Astrocyte (in vitro differentiated cells and primary cell): Measurements from ENCODE around the gene VEGFB. TPM values are rescaled to one million over a fixed set of nuclear protein-coding genes. Genes with fewer than 3 reads are reported as not detected.

Experiments
- DNase-seq: peaks from one replicate; pipeline ENCODE4 v3.0.0-alpha.2; 2010; ENCODE audit warnings: low read depth
- FAIRE-seq: peaks from 2 replicates; lab custom pipeline; 2011; peaks lifted over from hg19 to GRCh38; lab: Jason Lieb, UNC
- H2AFZ ChIP-seq: 2 replicates; pipeline ENCODE4 v1.6.0; 2012; ENCODE audit warnings: low read depth, low read length, inconsistent platforms
- H3K27ac ChIP-seq: 2 replicates; pipeline ENCODE4 v1.5.1; 2011; ENCODE audit warnings: low read depth, low read length, inconsistent platforms
- H3K27me3 ChIP-seq: 2 replicates; pipeline ENCODE4 v1.6.0; 2011; ENCODE audit warnings: low read length, inconsistent platforms; ENCODE audit not compliant: insufficient read depth
- H3K36me3 ChIP-seq: 2 replicates; pipeline ENCODE4 v1.5.1; 2011; ENCODE audit warnings: low read length, inconsistent platforms; ENCODE audit not compliant: insufficient read depth
- H3K4me1 ChIP-seq: 2 replicates; pipeline ENCODE4 v1.5.1; 2011; ENCODE audit warnings: low read length, inconsistent platforms; ENCODE audit not compliant: insufficient read depth
- H3K4me2 ChIP-seq: 2 replicates; pipeline ENCODE4 v1.6.0; 2012; ENCODE audit warnings: low read length, inconsistent platforms
- H3K4me3 ChIP-seq: 2 replicates; pipeline ENCODE4 v1.5.1; 2011; ENCODE audit warnings: low read depth, mild to moderate bottlenecking, low read length, inconsistent platforms; ENCODE audit not compliant: insufficient read depth
- H3K79me2 ChIP-seq: 2 replicates; pipeline ENCODE4 v1.6.0; 2012; ENCODE audit warnings: mild to moderate bottlenecking, low read length, inconsistent platforms; ENCODE audit not compliant: insufficient read depth
- H3K9ac ChIP-seq: 2 replicates; pipeline ENCODE4 v1.6.0; 2012; ENCODE audit warnings: mild to moderate bottlenecking, low read length, inconsistent platforms
- H3K9me3 ChIP-seq: 2 replicates; pipeline ENCODE4 v1.5.1; 2012; ENCODE audit warnings: low read depth, mild to moderate bottlenecking, low read length, inconsistent platforms; ENCODE audit not compliant: insufficient read depth
- H4K20me1 ChIP-seq: 2 replicates; pipeline ENCODE4 v1.6.0; 2012; ENCODE audit warnings: low read length, inconsistent platforms; ENCODE audit not compliant: insufficient read depth
- H3K27ac Mint-ChIP-seq: one replicate; pipeline ENCODE4 v1.8.0; 2021; ENCODE audit warnings: mild to moderate bottlenecking, mixed read lengths; ENCODE audit not compliant: unreplicated experiment
- H3K27me3 Mint-ChIP-seq: one replicate; pipeline ENCODE4 v1.8.0; 2021; ENCODE audit warnings: low read depth, mixed read lengths; ENCODE audit not compliant: unreplicated experiment
- H3K36me3 Mint-ChIP-seq: one replicate; pipeline ENCODE4 v1.8.0; 2021; ENCODE audit warnings: low read depth, mixed read lengths; ENCODE audit not compliant: unreplicated experiment
- H3K4me1 Mint-ChIP-seq: one replicate; pipeline ENCODE4 v1.8.0; 2021; ENCODE audit warnings: low read depth, mixed read lengths; ENCODE audit not compliant: unreplicated experiment
- H3K4me3 Mint-ChIP-seq: one replicate; pipeline ENCODE4 v1.8.0; 2021; ENCODE audit warnings: mild to moderate bottlenecking, moderate library complexity, mixed read lengths; ENCODE audit not compliant: unreplicated experiment
- H3K9me3 Mint-ChIP-seq: one replicate; pipeline ENCODE4 v1.8.0; 2021; ENCODE audit warnings: mild to moderate bottlenecking, mixed read lengths; ENCODE audit not compliant: unreplicated experiment
- EZH2 ChIP-seq: IDR thresholded peaks from 2 replicates; pipeline ENCODE4 v1.6.1; 2012; ENCODE audit warnings: mild to moderate bottlenecking, low read length, inconsistent platforms; ENCODE audit not compliant: insufficient read depth
- total RNA-seq: library from RNA; stranded (reverse); gene quantifications from 2 replicates; pipeline ENCODE4 v1.2.1, GENCODE V29; 2021
- TF ChIP-seq, protein P1 (sequence below): IDR thresholded peaks from 2 replicates; pipeline ENCODE4 v1.5.1; 2011; ENCODE audit warnings: low read depth, mild to moderate bottlenecking, inconsistent platforms, low read length, moderate library complexity; ENCODE audit not compliant: insufficient read depth

The VEGFB gene
- total RNA-seq, 1 donor from 2014 or later = 30.4 TPM

DNA sequence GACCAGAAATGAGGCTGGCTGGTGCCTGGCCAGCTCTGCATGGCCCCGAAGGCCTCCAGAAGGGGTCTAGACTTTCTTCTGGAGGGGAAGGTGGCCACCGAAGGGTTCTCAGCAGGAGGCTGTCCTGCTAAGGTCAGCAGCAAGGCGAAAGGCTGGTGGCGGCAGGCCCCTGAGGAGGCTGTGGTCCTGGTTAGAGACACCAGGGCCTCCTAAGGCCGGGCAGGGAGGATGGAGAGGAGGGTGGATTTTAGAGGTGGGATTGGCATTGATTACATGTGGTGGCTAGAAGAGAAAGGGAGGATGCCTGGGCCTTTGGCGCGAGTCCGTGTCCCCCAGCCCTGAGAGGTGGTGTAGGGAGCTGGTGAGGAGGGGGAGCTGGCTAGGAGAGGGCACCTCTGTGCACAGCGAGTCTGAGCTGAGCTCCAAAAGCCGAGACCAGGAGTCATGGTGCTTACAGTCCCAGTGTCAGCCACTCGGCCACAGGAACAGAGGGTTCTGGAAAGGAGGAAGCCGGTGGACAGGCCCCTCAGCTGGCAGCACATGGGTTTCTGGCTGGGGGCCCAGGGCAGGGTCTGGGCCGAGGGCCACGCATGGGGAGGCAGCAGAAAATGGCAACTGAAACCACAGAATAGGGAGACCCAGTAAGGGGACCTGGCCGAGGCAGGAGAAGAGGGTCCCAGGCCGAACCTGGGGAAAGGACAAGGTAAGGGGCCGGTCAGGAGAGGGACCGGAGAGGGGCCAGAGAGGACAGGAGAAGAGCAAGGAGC is 25.4 kb upstream of the VEGFB start:
- H3K9me3 Mint-ChIP-seq = no peaks in the 10 kb centered on the region
- H3K27me3 Mint-ChIP-seq = no peaks in the 10 kb centered on the region
- FAIRE-seq = no peak
- H3K9me3 ChIP-seq = no peaks in the 10 kb centered on the region
- H3K9ac ChIP-seq = no peak overlapping the region
- peak overlapping the region; percentile 63 for H3K27ac Mint-ChIP-seq
- H3K79me2 ChIP-seq = no peaks in the 10 kb centered on the region
- DNase-seq = no peak
- H3K27ac ChIP-seq = no peak overlapping the region
- peaks cover 8% of the 10 kb centered on the region for H3K36me3 ChIP-seq
- H4K20me1 ChIP-seq = peaks cover 10% of the 10 kb centered on the region
- H3K4me3 ChIP-seq = no peak overlapping the region
- H3K27me3 ChIP-seq = no peaks in the 10 kb centered on the region
- peaks cover 15% of the 10 kb centered on the region for H3K4me1 Mint-ChIP-seq
- H3K4me2 ChIP-seq = no peak overlapping the region
- no peak overlapping the region for H3K4me3 Mint-ChIP-seq
- peaks cover 24% of the 10 kb centered on the region for H3K4me1 ChIP-seq
- TF ChIP-seq, protein P1, sequence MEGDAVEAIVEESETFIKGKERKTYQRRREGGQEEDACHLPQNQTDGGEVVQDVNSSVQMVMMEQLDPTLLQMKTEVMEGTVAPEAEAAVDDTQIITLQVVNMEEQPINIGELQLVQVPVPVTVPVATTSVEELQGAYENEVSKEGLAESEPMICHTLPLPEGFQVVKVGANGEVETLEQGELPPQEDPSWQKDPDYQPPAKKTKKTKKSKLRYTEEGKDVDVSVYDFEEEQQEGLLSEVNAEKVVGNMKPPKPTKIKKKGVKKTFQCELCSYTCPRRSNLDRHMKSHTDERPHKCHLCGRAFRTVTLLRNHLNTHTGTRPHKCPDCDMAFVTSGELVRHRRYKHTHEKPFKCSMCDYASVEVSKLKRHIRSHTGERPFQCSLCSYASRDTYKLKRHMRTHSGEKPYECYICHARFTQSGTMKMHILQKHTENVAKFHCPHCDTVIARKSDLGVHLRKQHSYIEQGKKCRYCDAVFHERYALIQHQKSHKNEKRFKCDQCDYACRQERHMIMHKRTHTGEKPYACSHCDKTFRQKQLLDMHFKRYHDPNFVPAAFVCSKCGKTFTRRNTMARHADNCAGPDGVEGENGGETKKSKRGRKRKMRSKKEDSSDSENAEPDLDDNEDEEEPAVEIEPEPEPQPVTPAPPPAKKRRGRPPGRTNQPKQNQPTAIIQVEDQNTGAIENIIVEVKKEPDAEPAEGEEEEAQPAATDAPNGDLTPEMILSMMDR = no peak
- TF ChIP-seq EZH2 = no peak
- H3K36me3 Mint-ChIP-seq = peaks cover 22% of the 10 kb centered on the region
- no peak overlapping the region for H2AFZ ChIP-seq

DNA sequence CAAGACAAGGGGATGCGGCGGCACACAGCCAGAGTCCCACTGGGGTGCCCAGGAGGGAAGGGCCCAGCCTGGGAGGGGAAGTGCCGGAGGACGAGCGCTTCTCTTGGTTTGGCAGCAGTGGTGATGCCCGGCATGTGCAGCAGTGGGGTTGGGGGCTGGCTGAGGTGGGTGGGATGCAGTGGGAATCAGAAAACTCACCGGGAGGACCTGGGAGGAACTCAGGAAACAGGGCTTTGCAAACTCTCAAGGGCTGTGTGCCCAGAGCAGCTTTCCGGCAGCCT is 24.9 kb upstream of the VEGFB start:
- peaks cover 18% of the 10 kb centered on the region for H3K36me3 Mint-ChIP-seq

More for the DNA sequence above, 24.9 kb upstream of the VEGFB start:
- Histone ChIP-seq H3K4me3 (no peak overlapping the region), H4K20me1 (peaks cover 5% of the 10 kb centered on the region), H3K27ac (no peak overlapping the region), H2AFZ (no peak overlapping the region), H3K79me2 (no peaks in the 10 kb centered on the region), H3K4me2 (no peak overlapping the region), H3K9ac (no peak overlapping the region), H3K9me3 (no peaks in the 10 kb centered on the region), H3K27me3 (no peaks in the 10 kb centered on the region), H3K36me3 (peaks cover 3% of the 10 kb centered on the region), H3K4me1 (peaks cover 19% of the 10 kb centered on the region)
- TF ChIP-seq, protein P1 = no peak
- no peak for TF ChIP-seq EZH2
- peaks cover 12% of the 10 kb centered on the region for H3K4me1 Mint-ChIP-seq
- no peaks in the 10 kb centered on the region for H3K27me3 Mint-ChIP-seq
- FAIRE-seq = no peak
- DNase-seq = no peak
- no peak overlapping the region for H3K4me3 Mint-ChIP-seq
- H3K9me3 Mint-ChIP-seq = no peaks in the 10 kb centered on the region
- H3K27ac Mint-ChIP-seq = no peak overlapping the region
